Measurements from ENCODE around the gene HOXB7.

Gene HOXB7

DNA sequence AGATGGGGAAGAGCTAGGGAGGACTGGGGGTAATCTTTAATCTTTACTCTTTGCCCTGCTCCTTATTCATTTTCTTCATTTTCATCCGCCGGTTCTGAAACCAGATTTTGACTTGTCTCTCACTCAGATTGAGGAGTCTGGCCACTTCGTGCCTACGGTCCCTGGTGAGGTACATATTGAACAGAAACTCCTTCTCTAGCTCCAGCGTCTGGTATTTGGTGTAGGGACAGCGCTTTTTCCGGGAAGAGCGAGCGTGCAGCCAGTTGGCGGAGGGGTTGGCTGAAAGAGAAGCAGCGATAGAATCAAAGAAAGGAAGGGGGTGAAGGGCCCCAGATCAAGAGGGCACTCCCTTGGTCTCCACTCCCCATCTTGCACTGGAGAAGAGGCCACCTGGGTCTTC lies 12.0 kb upstream of the HOXB7 start:
- DNase-seq = no peak

DNA sequence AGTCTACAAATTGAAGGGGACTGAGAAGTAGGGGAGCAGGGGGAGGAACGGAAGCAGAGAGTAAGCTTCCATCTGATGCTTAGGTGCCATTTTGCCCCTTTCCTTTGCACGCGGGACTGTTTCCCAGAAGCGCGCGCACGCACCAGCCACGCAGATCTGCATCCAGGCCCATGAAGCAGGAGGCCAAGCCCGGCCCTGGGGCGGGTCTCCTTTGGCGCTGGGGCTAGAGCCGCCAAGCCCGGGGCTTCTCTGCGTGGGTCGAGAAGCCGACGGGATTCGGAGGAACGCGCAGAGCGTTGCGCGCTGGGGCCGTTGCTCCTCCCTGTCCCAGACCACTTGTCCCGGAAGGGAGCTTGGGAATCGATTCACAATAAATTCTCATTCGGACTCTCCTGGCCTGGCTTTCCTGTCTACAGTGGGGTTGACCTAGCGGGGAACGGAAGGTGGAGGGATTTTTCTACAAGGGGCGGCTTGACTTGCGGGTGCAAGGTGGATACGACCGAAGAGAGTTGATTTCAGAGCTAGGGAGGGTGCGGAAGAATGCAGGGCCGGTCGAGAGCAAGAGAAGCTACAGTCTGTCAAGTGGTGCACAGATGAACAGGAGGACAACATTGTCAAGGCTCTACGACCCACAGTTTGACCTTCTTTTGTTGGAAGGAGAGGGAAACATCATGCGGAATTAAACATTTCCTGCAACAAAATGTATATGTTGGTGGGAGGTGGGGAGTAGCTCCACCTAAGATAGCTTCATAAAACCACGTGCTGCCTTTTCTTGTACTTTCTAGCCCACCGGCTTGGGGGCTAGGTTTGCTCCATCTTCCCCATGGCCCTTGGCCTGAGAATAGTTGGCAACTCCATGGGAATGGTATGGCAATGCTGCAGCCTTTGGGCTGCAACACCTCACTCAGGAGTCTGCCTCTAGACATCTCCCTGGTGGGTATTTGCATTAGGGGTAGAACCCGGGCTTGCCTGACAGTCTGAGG lies 10.9 kb upstream of the HOXB7 start:
- no peak for DNase-seq

DNA sequence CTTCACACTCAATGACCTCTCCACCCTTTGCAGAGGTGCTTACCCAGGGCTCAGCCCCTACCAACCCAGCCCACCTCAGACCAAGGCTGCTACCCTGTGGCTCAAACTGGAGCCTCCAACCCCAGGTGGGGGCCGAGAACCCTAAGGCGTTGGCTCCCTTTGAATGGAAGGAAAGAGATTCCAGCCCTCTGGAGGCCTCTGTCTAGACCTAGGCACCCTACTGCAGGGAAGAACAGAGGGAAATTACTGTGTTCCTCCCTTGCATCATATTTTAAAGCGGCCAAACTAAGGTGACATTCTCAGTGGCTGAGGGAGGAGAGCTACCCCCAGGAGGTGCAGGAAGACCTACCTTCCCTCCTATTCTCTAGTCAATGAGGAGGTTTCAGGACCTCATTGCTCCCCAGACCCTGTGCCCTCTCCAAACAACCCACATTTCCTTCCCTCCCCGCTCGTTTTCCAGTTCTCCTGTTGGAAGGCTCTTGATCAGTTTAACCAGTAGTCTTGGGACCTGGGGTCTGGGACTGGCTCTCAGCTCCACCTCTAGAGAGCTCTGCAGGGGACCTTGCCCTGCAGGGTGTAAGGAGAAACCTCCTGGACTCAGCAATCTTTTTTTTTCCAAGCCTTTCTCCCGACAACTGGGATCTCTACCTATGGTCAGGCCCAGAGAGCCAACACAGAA lies 9.8 kb upstream of the HOXB7 start:
- no peak for DNase-seq

DNA sequence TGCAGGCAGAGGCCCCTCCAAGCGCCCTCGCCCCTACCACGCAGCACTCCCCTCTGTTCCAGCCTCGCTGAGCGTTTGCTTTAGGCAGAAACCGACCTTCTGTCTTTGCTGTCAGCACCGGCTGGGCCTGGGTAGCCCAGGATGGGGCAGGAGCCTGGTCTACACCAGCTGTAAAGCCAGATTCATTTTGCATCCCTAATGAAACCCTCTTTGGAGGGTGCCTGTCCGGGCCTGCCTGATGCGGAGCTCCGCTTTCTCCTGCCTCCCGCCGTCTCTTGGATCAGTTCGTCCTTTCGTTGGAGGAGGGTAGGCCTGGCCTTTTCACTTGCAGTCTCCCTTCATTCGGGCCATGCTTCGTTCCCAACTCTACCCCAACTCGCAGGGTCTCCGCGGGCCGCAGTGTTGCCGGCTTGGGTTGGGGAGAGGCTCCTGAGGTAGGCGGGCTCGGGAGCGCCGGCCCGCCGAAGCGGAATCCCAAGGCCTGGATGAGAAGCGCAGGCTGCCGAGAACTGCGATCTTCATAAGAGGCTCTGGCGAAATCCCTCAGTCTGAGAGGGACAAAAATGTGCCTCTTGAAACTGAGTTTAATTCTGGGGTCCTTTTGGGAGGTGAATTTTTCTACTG lies 9.1 kb upstream of the HOXB7 start:
- no peak for DNase-seq

DNA sequence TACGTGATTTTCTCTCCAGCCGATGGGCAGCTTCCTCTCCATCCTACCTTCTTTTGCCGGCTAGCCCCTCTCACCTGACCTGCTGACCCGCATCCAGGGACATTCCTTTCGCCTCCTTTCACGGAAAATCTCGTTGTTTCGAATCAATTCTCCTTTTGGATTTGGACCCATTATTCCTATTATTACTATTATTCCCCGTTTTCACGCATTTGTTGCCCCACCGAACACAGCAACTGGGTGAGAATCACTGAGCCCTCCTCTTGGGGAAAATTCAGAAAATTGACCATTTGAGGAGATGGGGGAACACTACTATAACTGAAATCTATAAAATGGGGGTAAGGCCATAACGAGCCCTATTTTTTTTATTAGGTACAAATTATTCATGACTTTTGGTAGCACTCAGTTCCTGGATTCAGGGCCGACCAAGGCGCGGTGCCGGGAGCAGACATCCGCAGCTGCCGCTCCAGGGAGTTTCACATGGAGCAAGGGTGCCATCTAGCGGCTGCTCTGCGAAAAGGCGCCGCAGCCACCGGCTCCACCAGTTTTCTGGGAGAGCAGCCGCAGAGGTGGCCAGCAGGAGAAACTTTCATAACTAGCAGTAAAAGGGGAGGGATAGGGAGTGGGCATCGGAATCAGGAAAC lies 7.6 kb upstream of the HOXB7 start:
- peak; percentile 53 for DNase-seq

DNA sequence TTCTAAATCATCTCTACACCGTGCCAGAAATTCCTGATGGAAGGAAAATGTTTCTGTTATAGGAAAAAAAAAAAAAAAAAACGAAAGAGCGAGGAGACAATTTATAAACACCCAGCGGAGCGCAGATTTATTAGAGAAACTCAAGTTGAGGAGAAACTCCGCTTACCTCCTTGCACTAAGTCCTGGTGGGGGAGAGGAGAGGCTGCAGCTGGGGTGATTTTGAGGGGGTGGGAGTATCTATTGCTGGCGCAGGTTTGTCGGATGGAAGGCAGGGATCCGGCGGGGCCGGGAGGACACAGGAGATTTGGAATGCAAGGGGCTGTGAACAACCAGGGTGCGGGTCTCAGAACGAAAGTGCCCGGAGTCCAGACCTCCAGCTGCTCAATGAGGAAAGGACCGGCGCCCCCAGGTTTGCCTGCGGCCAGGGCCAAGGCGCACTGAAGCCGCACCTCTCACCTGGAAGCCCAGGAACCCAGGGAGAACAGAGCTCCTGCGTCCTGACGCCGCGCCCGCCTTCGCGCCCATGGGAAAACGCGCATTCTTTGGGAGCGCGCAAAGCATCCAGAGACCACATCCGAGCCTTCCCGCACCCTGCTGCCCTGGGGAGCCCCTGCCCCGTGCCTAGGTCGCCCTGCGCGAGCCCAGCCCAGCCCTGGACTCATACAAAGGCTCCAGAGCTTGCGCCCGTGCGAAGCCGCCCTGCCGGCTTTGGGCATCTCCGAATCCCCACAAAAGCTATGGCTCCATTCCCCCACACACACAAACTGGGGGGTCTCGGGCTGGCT lies 6.8 kb upstream of the HOXB7 start:
- DNase-seq = no peak

DNA sequence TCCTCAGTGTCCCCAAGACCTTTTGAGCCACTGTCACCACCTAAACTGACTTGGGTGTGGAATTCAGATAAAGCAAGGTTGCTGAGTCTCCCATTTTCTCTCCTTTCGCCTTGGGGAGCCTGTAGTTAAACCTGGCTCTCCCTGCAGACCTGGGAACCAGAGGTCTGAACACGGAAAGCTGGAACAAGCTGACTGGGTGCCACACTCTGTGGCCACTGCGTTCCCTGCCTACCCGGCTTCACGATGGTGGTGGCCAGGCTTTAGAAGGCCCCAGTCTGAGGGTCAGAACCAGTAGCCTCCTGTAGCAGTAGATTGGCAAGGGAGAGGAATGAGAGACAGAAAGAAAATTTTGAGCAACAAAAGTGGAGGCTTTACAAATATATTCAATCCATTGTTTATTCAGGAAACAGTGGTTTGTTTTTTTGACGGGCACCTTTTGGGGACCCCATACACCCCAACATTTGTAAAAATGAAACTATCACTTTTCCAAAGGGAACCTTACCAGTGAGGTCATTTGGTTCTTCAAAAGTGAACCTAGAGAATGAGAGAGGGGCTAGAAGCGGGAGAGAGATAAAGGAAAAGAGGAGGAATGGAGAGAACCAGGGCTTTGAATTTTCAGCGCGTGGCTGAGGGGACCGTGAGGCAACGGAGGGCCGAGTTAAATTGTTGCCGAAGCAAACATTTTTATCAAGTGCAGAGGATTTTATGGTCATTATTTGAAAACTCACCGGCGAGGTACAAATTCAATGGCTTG lies 6.1 kb upstream of the HOXB7 start:
- DNase-seq = no peak

DNA sequence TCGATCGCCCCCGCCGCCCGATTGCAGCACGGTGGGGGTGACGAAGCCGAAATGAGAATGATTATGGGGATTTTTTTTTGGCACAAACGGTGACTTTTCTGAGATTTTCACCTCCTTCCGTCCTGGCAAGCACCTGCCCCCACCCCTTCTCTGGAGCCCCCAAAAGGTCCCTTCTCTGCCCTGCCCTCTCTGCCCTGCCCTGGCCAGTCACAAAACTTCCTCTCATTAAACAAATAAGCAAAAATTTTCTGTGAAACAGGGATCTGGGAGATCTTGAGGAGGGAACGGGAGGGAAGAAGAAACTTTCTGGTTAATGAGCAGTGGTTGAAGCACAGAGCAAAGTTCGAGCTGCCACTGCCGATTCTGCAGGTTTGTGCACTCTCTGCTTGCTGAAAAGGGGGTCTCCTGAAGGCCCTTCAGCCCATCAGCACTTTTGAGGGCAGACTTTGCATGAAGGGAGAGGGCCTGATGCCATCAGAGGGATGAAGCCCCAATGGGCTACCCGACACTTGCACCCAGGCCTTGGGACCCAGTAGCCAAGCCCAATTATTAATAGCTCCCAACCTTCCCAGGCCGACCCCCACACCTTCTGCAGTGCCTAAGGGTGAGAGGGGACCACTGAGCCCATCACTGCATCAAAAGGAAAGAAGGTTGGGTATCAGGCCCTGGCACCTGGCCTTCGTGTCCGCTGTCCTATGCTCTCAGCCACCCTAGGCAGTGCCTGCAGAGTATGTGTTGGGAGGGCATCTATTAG lies 5.3 kb upstream of the HOXB7 start:
- DNase-seq = no peak

DNA sequence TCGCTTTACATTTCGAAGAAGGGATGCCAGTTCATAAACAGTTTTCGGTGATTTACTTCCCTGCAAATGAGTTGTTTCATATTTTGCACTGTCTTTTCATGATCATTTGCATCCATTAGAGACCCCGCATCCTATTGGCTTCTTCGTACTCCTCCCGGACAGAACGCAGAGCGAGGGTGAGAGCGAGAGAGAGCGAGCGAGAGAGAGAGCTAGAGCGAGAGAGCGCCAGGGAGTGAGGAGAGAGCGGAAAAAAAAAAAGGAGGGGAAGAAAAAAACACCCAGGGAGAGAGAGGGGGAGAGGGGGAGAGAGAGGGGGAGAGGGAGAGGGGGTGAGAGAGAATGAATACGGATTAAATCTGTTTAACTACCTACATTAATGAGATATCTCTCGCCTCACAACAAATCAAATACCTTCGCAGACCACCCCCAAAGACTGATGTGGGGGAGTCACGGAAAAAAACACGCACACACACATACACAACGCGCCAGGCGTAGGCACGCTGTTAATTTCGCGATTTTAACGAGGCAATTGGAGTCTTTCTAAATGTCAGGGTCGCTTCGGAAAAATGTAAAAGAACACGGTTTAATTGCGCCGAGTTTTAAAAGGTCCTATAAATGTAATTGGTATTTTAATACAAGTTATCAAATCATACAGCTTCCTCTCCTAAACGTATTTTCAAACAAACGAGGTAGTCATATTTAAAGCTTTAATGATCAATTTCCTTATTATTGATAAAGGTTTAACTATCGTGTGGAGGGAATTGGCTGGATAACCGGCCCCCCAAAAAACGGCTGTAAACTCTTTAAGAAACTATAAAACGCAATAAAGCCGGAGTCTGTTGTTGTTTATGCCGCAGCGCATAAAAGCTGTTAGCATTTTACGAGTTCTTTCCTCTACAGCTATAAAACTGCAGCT lies 4.5 kb upstream of the HOXB7 start, which contains the start of gene HOXB8:
Gene HOXB8, minus strand, starts transcription at position 246 of the 916 bp plus-strand sequence. CDS start 588 bp downstream, outside the sequence.
- DNase-seq = no peak

DNA sequence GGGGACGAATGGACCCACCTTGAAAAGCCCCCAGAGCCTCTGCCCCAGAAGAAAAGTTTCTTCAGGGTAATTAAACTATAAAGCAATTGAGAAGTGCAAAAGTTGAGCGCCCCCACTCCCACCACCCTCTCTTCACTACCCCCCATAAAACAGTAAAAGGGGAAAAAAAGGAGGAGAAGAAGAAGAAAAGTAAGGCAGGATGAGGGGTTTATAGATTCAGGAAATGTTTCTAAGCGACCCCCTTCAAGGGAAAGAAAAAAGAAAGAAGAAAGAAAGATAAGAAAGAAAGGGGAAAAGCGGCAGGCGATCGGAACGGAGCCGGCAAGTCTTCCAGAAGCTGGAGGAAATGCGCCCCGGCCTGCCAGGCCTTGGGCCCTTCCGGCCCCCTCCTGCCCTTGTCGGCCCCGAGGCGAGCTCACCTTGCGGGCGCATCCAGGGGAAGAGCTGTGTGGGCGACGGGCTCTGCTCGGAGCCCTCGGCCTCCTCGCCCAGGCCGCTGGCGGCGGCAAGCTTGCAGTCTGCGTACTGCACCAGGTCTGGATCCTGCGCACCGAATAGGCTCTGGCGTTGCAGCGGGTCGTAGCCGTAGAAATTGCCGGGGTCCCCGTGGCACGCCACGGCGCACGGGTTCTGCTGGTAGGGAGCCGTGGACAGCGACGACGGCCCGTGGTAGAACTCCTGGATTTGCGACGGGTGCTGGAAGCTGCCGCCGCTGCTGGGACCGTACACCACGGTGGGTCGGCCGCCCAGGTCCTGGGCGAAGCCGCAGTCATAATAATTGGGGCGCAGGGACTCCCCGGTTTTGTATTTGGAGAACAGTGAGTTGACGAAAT lies 3.3 kb upstream of the HOXB7 start:
- no peak for DNase-seq

DNA sequence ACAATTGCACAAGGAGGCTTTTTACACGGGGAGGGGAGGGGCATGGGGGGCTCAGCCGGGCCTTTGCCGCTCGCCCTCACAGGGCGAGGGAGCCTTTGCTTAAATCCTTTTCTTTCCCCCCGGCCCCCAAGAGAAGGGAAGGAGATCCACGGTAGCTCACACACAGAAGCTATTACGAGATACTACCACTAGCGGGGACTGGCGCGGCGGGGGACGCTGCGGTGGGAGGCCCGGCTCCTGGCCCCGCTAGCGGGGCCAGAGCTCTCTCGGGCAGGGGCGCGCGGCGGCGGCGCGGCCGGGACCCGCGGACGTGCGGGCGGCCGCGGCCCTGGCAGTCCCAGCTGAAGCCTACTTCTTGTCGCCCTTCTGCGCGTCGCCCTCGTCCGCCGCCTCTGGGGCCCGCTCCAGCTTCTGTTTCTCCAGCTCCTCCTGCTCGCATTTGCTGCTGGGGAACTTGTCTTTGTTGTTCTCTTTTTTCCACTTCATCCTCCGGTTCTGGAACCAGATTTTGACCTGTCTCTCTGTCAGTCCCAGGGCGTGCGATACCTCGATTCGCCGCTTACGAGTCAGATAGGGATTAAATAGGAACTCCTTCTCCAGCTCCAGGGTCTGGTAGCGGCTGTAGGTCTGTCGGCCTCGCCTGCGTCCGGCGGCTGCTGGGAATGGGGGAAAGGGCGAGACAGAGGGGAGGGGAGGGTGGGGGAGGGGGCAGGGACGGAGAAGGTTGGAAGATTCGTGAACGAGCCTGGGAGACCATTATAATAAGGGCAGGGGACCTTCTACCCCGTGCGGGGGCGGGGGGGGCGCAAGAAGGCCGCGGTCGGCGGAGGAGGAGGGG lies 2.3 kb upstream of the HOXB7 start:
- DNase-seq = peak; percentile 5

DNA sequence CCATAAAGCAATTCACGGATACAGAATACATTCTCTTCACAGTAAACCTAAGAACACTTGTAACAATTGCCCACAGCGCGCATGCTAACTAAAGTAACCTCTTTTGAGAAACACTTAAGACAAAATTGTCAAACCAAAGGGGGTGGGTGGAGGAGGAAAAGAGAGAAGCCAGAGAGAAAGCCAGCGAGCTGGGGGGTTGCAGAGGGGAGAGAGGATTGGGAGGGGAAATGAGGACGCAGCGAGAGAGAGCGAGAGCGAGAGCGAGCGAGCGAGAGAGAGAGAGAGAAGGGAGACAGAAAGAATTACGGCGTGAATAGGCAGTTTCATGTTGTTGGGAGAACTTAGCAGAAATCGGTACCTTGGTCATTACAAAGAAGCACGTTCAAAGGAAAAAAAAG lies 1.6 kb upstream of the HOXB7 start:
- no peak for DNase-seq

DNA sequence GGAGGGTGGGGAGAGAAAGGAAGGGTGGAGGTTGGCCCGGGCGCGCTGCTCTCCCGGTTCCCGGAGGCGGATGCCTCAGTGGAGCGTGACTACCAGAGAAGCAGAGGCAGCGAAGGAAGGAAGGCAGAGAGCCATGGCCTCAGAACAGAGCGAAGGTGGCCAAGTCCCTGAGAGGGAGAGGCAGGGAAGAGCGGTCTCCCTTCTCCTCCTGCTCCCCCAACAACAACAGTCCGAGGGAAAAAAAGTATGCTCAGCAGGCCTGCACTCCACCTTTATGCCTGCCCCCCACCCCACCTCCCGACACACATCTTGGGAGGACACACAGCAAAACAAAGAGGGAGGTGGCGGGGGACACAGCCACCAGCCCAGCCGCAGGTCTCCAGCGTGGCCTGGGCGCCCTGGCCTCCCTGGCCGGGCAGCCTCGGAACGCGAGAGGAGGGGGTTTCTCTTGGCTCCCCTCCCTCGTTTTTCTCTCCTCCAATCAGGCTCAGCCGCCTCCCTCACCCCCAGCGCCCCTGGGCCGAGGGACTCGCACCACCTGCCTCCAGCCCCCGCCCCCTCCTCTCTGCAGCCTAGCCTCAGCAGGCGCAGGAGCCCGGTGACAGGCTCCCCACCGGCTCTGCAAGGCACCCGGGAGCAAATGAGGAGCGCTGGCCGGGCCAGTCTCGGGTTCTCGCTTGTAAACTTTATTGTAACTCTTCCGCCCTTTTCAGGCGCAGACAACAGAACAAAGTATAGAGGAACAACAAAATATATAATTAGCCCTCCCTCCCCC lies 1.1 kb upstream of the HOXB7 start:
- no peak for DNase-seq

DNA sequence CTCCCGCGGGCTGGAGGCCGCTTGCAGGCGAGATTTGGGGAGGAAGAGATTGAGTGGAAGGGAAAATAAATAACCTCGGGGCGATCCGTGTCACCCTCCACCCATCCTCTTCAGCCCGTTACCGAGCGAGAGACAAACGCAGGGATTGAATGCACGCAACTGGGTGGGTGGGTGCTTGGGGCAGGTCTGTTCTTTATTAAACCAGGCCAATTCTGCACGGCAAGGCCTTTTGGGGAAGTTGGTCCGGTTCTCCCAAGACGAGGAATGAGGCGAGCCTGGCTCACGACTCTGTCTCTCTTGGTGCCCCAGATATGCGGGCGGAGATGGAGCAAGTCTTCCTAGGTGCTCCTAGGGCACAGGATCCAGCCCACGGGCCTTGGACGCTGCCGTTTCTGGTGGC lies 396 bp upstream of the HOXB7 start:
- peak; percentile 10 for DNase-seq

DNA sequence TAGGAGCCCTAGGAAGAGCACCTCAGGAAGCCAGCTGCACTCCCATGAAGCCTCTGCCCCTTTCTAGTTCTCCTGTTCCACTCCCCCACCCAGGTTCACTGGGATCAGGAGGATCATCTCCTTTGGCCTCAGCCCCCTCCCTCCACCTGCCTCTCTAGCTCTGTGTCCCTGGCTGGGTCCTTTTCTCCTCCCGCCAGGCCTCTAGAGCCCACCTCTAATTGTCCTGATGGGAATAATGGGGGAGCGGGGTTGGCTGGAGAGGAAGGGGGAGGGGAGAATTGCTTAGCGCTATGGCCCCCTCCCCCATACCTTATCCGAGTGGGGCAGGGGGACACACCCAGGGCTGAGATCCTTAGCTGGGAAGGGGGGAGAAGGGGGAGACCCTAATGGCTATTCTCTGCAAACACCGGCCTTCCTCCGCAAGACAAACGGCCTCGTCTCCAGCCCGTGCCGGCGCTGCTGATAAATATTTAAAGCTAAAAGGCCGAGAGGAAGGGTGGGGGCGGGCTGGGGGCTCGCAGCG lies 997 bp downstream of the HOXB7 start:
- no peak for DNase-seq

DNA sequence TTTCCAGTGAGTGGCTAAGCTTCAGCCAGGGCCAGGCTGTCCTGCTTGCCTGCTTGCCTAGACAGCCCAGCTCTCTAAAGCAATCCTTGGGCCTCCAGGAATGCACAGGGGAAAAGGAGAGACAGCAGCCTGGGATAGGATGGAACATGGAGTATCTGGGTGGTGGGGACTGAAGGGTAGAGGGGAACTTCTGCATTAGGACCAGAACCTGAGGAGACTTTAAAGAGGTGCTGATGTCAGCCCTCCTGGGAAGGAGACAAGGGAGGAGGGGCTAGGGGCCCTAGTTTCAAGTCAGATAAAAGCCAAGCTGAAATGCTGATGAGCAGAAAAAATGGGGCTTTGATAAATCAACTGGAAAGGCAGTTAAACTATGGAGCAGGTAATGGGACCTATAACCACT lies 1.8 kb downstream of the HOXB7 start:
- DNase-seq = no peak

DNA sequence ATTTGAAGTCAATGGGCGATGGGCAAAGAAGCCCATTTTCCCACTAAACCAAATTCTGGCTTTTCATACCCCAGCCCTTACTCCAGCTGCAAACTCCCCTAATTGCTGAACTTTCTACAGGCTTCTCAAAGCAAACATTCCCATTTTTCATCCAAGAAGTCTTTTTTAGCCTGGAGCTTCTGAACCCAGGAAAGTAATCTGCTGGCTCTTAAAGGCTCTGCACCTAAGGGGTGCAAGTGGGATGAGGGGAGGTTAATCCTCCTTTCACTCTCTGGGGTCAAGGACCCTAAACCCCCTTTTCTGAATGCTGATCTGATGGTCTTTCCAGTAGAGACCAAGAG lies 2.4 kb downstream of the HOXB7 start:
- no peak for DNase-seq

Data from MV-4-11 (cell line).